SH-SY5Y (cell line): ENCODE measurements around the gene LRIG2.

ENCODE experiments used
- GATA2 ChIP-seq: IDR thresholded peaks from 2 replicates; pipeline ENCODE4 v1.6.1; 2011; ENCODE audit warnings: mild to moderate bottlenecking, low read depth, low read length
- GATA3 ChIP-seq: IDR thresholded peaks from 2 replicates; pipeline ENCODE4 v1.6.1; 2011; ENCODE audit warnings: low read depth, mild to moderate bottlenecking, low read length, moderate library complexity

GRCh38 chr1:113086541-113086940 lies 13.5 kb downstream of the LRIG2 start:
- TF ChIP-seq GATA3 (no peak), GATA2 (no peak)
